ENCODE measurements around the gene CHST11. TPM values are rescaled to one million over a fixed set of nuclear protein-coding genes. Genes with fewer than 3 reads are reported as not detected.

The CHST11 gene
- total RNA-seq, 1 donor from 2014 or later, result 44.9 TPM

GRCh38 chr12:104751120-104751519, 294.4 kb downstream of the CHST11 start:
- no peak overlapping the region for H3K27ac Mint-ChIP-seq
- H3K36me3 Mint-ChIP-seq (ENCODE audit: low read depth), result peaks cover 13% of the 10 kb centered on the region
- intact Hi-C loops (cut with micrococcal nuclease), result no loop called here
- H3K27me3 Mint-ChIP-seq, result no peaks in the 10 kb centered on the region
- no peak overlapping the region for H3K4me3 Mint-ChIP-seq
- DNase-seq, result no peak
- H3K9me3 Mint-ChIP-seq, result no peaks in the 10 kb centered on the region
- peaks cover 48% of the 10 kb centered on the region for H3K4me1 Mint-ChIP-seq

GRCh38 chr12:104751594-104751993, 294.8 kb downstream of the CHST11 start:
- Mint-ChIP-seq H3K27ac (no peak overlapping the region), H3K27me3 (no peaks in the 10 kb centered on the region), H3K9me3 (no peaks in the 10 kb centered on the region), H3K4me3 (no peak overlapping the region), H3K4me1 (peaks cover 44% of the 10 kb centered on the region), H3K36me3 (ENCODE audit: low read depth) (peaks cover 18% of the 10 kb centered on the region)
- DNase-seq, result no peak
- intact Hi-C loops (cut with micrococcal nuclease), result no loop called here

- Mint-ChIP-seq H3K27ac (no peak overlapping the region), H3K27me3 (no peaks in the 10 kb centered on the region), H3K4me3 (no peak overlapping the region), H3K9me3 (no peaks in the 10 kb centered on the region), H3K4me1 (peaks cover 40% of the 10 kb centered on the region), H3K36me3 (ENCODE audit: low read depth) (peaks cover 22% of the 10 kb centered on the region)
- intact Hi-C loops (cut with micrococcal nuclease), result no loop called here
- DNase-seq, result no peak
These were observed 295.3 kb downstream of the CHST11 start for GRCh38 chr12:104752016-104752415.

- no peak for DNase-seq
- Mint-ChIP-seq H3K4me3 (no peak overlapping the region), H3K27ac (no peak overlapping the region), H3K27me3 (no peaks in the 10 kb centered on the region), H3K9me3 (no peaks in the 10 kb centered on the region), H3K4me1 (peaks cover 31% of the 10 kb centered on the region), H3K36me3 (ENCODE audit: low read depth) (peaks cover 28% of the 10 kb centered on the region)
- intact Hi-C loops (cut with micrococcal nuclease), result no loop called here
These were observed 296.1 kb downstream of the CHST11 start for GRCh38 chr12:104752881-104753280.

GRCh38 chr12:104756901-104757300, 300.2 kb downstream of the CHST11 start:
- no peak overlapping the region for H3K27ac Mint-ChIP-seq
- DNase-seq, result peak; percentile 51
- H3K27me3 Mint-ChIP-seq, result no peaks in the 10 kb centered on the region
- intact Hi-C loops (cut with micrococcal nuclease), result no loop called here
- H3K4me1 Mint-ChIP-seq, result peaks cover 15% of the 10 kb centered on the region
- peaks cover 39% of the 10 kb centered on the region for H3K36me3 Mint-ChIP-seq (ENCODE audit: low read depth)
- no peaks in the 10 kb centered on the region for H3K9me3 Mint-ChIP-seq
- H3K4me3 Mint-ChIP-seq, result no peak overlapping the region

- Mint-ChIP-seq H3K4me1 (peaks cover 26% of the 10 kb centered on the region), H3K27me3 (no peaks in the 10 kb centered on the region), H3K36me3 (ENCODE audit: low read depth) (peaks cover 44% of the 10 kb centered on the region), H3K9me3 (no peaks in the 10 kb centered on the region), H3K4me3 (no peak overlapping the region), H3K27ac (no peak overlapping the region)
- intact Hi-C loops (cut with micrococcal nuclease), result no loop called here
- peak; percentile 44 for DNase-seq
These were observed 302.0 kb downstream of the CHST11 start for GRCh38 chr12:104758771-104759170.

- Mint-ChIP-seq H3K4me1 (peaks cover 43% of the 10 kb centered on the region), H3K27ac (no peak overlapping the region), H3K27me3 (no peaks in the 10 kb centered on the region), H3K9me3 (no peaks in the 10 kb centered on the region), H3K36me3 (ENCODE audit: low read depth) (peaks cover 35% of the 10 kb centered on the region), H3K4me3 (no peak overlapping the region)
- intact Hi-C loops (cut with micrococcal nuclease), result loop anchor here (5.0 kb wide), 1 partner anchor 171 kb away; no protein-coding TSS in a partner anchor
- peak; percentile 53 for DNase-seq
These were observed 304.3 kb downstream of the CHST11 start for GRCh38 chr12:104761091-104761490.

- no peaks in the 10 kb centered on the region for H3K27me3 Mint-ChIP-seq
- no peak overlapping the region for H3K27ac Mint-ChIP-seq
- H3K36me3 Mint-ChIP-seq (ENCODE audit: low read depth), result peaks cover 29% of the 10 kb centered on the region
- no peak overlapping the region for H3K4me3 Mint-ChIP-seq
- H3K9me3 Mint-ChIP-seq, result no peaks in the 10 kb centered on the region
- peak; percentile 45 for DNase-seq
- intact Hi-C loops (cut with micrococcal nuclease), result loop anchor here (5.0 kb wide), 1 partner anchor 171 kb away; no protein-coding TSS in a partner anchor
- peaks cover 43% of the 10 kb centered on the region for H3K4me1 Mint-ChIP-seq
These were observed 304.9 kb downstream of the CHST11 start for GRCh38 chr12:104761611-104762010.

GRCh38 chr12:104763168-104763805, 306.5 kb downstream of the CHST11 start:
- H3K27me3 Mint-ChIP-seq, result no peaks in the 10 kb centered on the region
- peaks cover 43% of the 10 kb centered on the region for H3K4me1 Mint-ChIP-seq
- H3K4me3 Mint-ChIP-seq, result peak overlapping the region; percentile 66
- peak overlapping the region; percentile 77 for H3K27ac Mint-ChIP-seq
- DNase-seq, result peak; percentile 73
- no peaks in the 10 kb centered on the region for H3K9me3 Mint-ChIP-seq
- intact Hi-C loops (cut with micrococcal nuclease), result loop anchor here (1.0 to 5.0 kb wide), 2 partner anchors 92 to 169 kb away; no protein-coding TSS in a partner anchor
- H3K36me3 Mint-ChIP-seq (ENCODE audit: low read depth), result peaks cover 17% of the 10 kb centered on the region

GRCh38 chr12:104764225-104765091, 307.7 kb downstream of the CHST11 start:
- no peaks in the 10 kb centered on the region for H3K27me3 Mint-ChIP-seq
- H3K4me3 Mint-ChIP-seq, result peak overlapping the region; percentile 32
- peak overlapping the region; percentile 32 for H3K27ac Mint-ChIP-seq
- no peaks in the 10 kb centered on the region for H3K9me3 Mint-ChIP-seq
- intact Hi-C loops (cut with micrococcal nuclease), result loop anchor here (1.0 to 5.0 kb wide), 2 partner anchors 69 to 168 kb away; no protein-coding TSS in a partner anchor
- H3K36me3 Mint-ChIP-seq (ENCODE audit: low read depth), result peaks cover 10% of the 10 kb centered on the region
- peak; percentile 65 for DNase-seq
- H3K4me1 Mint-ChIP-seq, result peaks cover 43% of the 10 kb centered on the region

GRCh38 chr12:104767261-104767660, 310.5 kb downstream of the CHST11 start:
- H3K36me3 Mint-ChIP-seq (ENCODE audit: low read depth), result peaks cover 7% of the 10 kb centered on the region
- peaks cover 26% of the 10 kb centered on the region for H3K4me1 Mint-ChIP-seq
- H3K27me3 Mint-ChIP-seq, result peaks cover 7% of the 10 kb centered on the region
- no peaks in the 10 kb centered on the region for H3K9me3 Mint-ChIP-seq
- no peak overlapping the region for H3K27ac Mint-ChIP-seq
- intact Hi-C loops (cut with micrococcal nuclease), result no loop called here
- H3K4me3 Mint-ChIP-seq, result no peak overlapping the region
- DNase-seq, result peak; percentile 49

GRCh38 chr12:104768033-104768432, 311.3 kb downstream of the CHST11 start:
- DNase-seq, result peak; percentile 52
- H3K36me3 Mint-ChIP-seq (ENCODE audit: low read depth), result peaks cover 8% of the 10 kb centered on the region
- intact Hi-C loops (cut with micrococcal nuclease), result no loop called here
- H3K4me1 Mint-ChIP-seq, result peaks cover 22% of the 10 kb centered on the region
- H3K27me3 Mint-ChIP-seq, result peaks cover 10% of the 10 kb centered on the region
- no peak overlapping the region for H3K27ac Mint-ChIP-seq
- H3K4me3 Mint-ChIP-seq, result no peak overlapping the region
- H3K9me3 Mint-ChIP-seq, result peaks cover 4% of the 10 kb centered on the region

GRCh38 chr12:104769144-104769561, 312.4 kb downstream of the CHST11 start:
- H3K36me3 Mint-ChIP-seq (ENCODE audit: low read depth), result peaks cover 4% of the 10 kb centered on the region
- H3K4me1 Mint-ChIP-seq, result peaks cover 14% of the 10 kb centered on the region
- H3K4me3 Mint-ChIP-seq, result no peak overlapping the region
- DNase-seq, result peak; percentile 48
- peaks cover 9% of the 10 kb centered on the region for H3K9me3 Mint-ChIP-seq
- peaks cover 10% of the 10 kb centered on the region for H3K27me3 Mint-ChIP-seq
- H3K27ac Mint-ChIP-seq, result no peak overlapping the region
- intact Hi-C loops (cut with micrococcal nuclease), result no loop called here

- Mint-ChIP-seq H3K9me3 (peaks cover 10% of the 10 kb centered on the region), H3K4me1 (no peaks in the 10 kb centered on the region), H3K27me3 (peaks cover 10% of the 10 kb centered on the region), H3K4me3 (no peak overlapping the region), H3K36me3 (ENCODE audit: low read depth) (peaks cover 4% of the 10 kb centered on the region), H3K27ac (no peak overlapping the region)
- intact Hi-C loops (cut with micrococcal nuclease), result no loop called here
- peak; percentile 25 for DNase-seq
These were observed 315.6 kb downstream of the CHST11 start for GRCh38 chr12:104772336-104772735.
